ENCODE data around the gene ANKRD33B. TPM values are rescaled to one million over a fixed set of nuclear protein-coding genes. Genes with fewer than 3 reads are reported as not detected.
"Not testable (repeated sequence)": the region's sequence is repeated elsewhere in the genome, so short reads cannot be mapped to it uniquely, and the experiment has no call there.

Gene ANKRD33B
- total RNA-seq, 1 experiment from 2014 or later: 3.1 TPM

DNA sequence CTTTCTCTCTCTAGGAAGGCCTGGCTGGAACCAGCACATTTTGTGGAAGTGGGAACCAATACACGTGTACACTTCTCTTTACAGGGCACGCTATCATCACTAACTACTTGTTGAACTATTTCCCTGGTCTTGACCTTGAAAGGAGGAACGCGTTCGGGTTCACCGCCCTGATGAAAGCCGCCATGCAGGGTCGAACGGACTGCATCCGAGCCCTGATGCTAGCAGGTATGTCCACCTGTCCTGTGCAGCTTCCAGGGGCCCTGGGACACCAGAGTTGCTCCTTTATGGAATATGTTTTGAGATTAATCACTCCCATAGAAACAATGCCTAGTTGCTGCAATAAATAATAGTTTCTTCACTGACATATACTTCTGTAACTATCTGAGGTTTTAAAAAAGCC is 74.1 kb downstream of the ANKRD33B start:
- DNase-seq (ENCODE audit: unreplicated experiment): no peak
- H3K9me3 Mint-ChIP-seq (ENCODE audit: unreplicated experiment): peaks cover 6% of the 10 kb centered on the region
- peaks cover 16% of the 10 kb centered on the region for H3K4me1 Mint-ChIP-seq (ENCODE audit: insufficient read depth, unreplicated experiment)
- CTCF ChIA-PET: interaction anchor here (1.4 kb wide), 1 partner anchor 10 kb away, joined by 3 read pairs; no protein-coding TSS in a partner anchor
- H3K27me3 Mint-ChIP-seq (ENCODE audit: insufficient read depth, unreplicated experiment): no peaks in the 10 kb centered on the region
- no peak overlapping the region for H3K27ac Mint-ChIP-seq (ENCODE audit: low read depth, unreplicated experiment)
- BruUV-seq (replicated peaks): no TSS peak
- intact Hi-C loops (cut with micrococcal nuclease): no loop called here
- TF ChIP-seq, protein P1, sequence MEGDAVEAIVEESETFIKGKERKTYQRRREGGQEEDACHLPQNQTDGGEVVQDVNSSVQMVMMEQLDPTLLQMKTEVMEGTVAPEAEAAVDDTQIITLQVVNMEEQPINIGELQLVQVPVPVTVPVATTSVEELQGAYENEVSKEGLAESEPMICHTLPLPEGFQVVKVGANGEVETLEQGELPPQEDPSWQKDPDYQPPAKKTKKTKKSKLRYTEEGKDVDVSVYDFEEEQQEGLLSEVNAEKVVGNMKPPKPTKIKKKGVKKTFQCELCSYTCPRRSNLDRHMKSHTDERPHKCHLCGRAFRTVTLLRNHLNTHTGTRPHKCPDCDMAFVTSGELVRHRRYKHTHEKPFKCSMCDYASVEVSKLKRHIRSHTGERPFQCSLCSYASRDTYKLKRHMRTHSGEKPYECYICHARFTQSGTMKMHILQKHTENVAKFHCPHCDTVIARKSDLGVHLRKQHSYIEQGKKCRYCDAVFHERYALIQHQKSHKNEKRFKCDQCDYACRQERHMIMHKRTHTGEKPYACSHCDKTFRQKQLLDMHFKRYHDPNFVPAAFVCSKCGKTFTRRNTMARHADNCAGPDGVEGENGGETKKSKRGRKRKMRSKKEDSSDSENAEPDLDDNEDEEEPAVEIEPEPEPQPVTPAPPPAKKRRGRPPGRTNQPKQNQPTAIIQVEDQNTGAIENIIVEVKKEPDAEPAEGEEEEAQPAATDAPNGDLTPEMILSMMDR (IDR thresholded peaks at IDR 0.05; ENCODE audit: unreplicated experiment): no peak
- H3K4me3 Mint-ChIP-seq (ENCODE audit: unreplicated experiment): no peak overlapping the region
- POLR2A ChIA-PET: no interaction called here
- peaks cover 8% of the 10 kb centered on the region for H3K36me3 Mint-ChIP-seq (ENCODE audit: insufficient read depth, unreplicated experiment)

DNA sequence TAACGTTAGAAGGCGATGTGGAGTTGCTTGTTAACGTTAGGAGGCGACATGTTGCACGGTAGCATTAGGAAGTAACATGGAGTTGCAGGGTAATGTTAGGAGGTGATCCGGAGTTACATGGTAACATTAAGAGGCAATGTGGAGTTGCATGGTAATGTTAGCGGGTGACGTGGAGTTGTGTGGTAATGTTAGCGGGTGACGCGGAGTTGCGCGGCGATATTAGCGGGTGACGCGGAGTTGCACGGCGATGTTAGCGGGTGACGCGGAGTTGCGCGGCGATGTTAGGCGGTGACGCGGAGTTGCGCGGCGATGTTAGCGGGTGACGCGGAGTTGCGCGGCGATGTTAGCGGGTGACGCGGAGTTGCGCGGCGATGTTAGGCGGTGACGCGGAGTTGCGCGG is 74.9 kb downstream of the ANKRD33B start:
- H3K4me1 Mint-ChIP-seq (ENCODE audit: insufficient read depth, unreplicated experiment): peaks cover 16% of the 10 kb centered on the region
- H3K36me3 Mint-ChIP-seq (ENCODE audit: insufficient read depth, unreplicated experiment); H3K27me3 Mint-ChIP-seq (ENCODE audit: insufficient read depth, unreplicated experiment); POLR2A ChIA-PET; CTCF ChIA-PET; BruUV-seq (replicated peaks); H3K4me3 Mint-ChIP-seq (ENCODE audit: unreplicated experiment); DNase-seq (ENCODE audit: unreplicated experiment); H3K9me3 Mint-ChIP-seq (ENCODE audit: unreplicated experiment); intact Hi-C loops (cut with micrococcal nuclease): not testable (repeated sequence)
- H3K27ac Mint-ChIP-seq (ENCODE audit: low read depth, unreplicated experiment): peak overlapping the region; percentile 54

DNA sequence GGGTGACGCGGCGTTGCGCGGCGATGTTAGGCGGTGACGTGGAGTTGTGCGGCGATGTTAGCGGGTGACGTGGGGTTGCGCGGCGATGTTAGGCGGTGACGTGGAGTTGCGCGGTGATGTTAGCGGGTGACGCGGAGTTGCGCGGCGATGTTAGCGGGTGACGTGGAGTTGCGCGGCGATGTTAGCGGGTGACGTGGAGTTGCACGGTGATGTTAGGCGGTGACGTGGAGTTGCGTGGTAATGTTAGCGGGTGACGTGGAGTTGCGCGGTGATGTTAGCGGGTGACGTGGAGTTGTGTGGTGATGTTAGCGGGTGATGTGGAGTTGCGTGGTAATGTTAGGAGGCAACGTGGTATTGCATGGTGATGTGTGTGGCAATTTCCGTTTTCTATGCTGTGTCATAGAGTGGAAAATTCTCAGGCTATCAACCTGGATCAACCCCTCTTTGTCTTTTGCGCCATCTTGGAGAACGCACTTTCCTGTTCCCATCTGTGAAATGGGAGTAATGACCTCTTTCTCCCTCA is 76.0 kb downstream of the ANKRD33B start:
- TF ChIP-seq, protein P1 (IDR thresholded peaks at IDR 0.05; ENCODE audit: unreplicated experiment): no peak
- POLR2A ChIA-PET: no interaction called here
- H3K27ac Mint-ChIP-seq (ENCODE audit: low read depth, unreplicated experiment): no peak overlapping the region
- H3K9me3 Mint-ChIP-seq (ENCODE audit: unreplicated experiment): peaks cover 6% of the 10 kb centered on the region
- H3K4me1 Mint-ChIP-seq (ENCODE audit: insufficient read depth, unreplicated experiment): peaks cover 13% of the 10 kb centered on the region
- BruUV-seq (replicated peaks): no TSS peak
- CTCF ChIA-PET: no interaction called here
- H3K27me3 Mint-ChIP-seq (ENCODE audit: insufficient read depth, unreplicated experiment): no peaks in the 10 kb centered on the region
- H3K4me3 Mint-ChIP-seq (ENCODE audit: unreplicated experiment): no peak overlapping the region
- DNase-seq (ENCODE audit: unreplicated experiment): no peak
- intact Hi-C loops (cut with micrococcal nuclease): no loop called here
- H3K36me3 Mint-ChIP-seq (ENCODE audit: insufficient read depth, unreplicated experiment): peaks cover 8% of the 10 kb centered on the region

DNA sequence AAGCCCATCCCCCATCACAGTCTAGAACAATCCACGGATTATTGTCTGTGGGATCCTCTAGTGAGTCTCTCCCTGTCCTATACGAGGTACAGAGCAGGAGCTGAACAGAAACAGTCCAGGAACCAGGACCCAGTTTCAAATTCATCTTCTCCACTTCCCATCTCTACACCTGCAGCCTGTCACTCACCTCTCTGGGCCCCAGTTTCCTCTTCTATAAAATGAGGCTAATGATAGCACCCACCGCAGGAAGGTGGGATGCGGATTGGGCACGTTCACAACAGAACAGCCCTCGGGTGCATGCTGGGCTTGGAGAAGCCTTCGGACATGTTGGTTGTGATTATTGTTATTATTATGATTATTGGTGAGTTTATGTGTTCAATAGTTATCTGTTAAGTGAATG is 78.5 kb downstream of the ANKRD33B start:
- Mint-ChIP-seq H3K4me3 (ENCODE audit: unreplicated experiment) (no peak overlapping the region), H3K27me3 (ENCODE audit: insufficient read depth, unreplicated experiment) (no peaks in the 10 kb centered on the region), H3K9me3 (ENCODE audit: unreplicated experiment) (peaks cover 6% of the 10 kb centered on the region), H3K4me1 (ENCODE audit: insufficient read depth, unreplicated experiment) (no peaks in the 10 kb centered on the region), H3K36me3 (ENCODE audit: insufficient read depth, unreplicated experiment) (peaks cover 8% of the 10 kb centered on the region), H3K27ac (ENCODE audit: low read depth, unreplicated experiment) (no peak overlapping the region)
- BruUV-seq (replicated peaks): no TSS peak
- ChIA-PET CTCF (no interaction called here), POLR2A (no interaction called here)
- DNase-seq (ENCODE audit: unreplicated experiment): no peak
- intact Hi-C loops (cut with micrococcal nuclease): no loop called here
- TF ChIP-seq, protein P1 (IDR thresholded peaks at IDR 0.05; ENCODE audit: unreplicated experiment): no peak

DNA sequence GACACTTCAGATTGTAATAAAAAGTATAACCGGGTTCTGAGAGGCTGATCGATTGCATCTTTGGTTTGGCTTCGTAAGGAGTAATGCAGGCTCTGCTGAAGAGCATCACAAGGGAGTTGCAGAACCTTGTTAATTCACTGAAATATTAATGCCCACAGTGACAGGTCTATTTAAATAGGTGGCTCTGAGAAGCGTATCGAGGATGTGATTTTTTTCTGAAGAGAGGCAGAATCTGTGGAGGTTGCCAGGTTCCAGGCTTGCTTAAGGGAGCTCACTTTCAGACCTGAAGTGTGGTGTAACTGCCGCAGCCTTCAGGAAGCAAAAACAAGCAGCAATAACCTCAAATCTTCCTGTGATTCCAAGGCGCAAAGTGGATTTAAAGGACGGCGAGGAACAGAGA is 80.3 kb downstream of the ANKRD33B start:
- H3K27ac Mint-ChIP-seq (ENCODE audit: low read depth, unreplicated experiment): no peak overlapping the region
- no peaks in the 10 kb centered on the region for H3K9me3 Mint-ChIP-seq (ENCODE audit: unreplicated experiment)
- no peak for DNase-seq (ENCODE audit: unreplicated experiment)
- ChIA-PET POLR2A (no interaction called here), CTCF (no interaction called here)
- intact Hi-C loops (cut with micrococcal nuclease): no loop called here
- TF ChIP-seq, protein P1 (IDR thresholded peaks at IDR 0.05; ENCODE audit: unreplicated experiment): no peak
- H3K4me3 Mint-ChIP-seq (ENCODE audit: unreplicated experiment): no peak overlapping the region
- no peaks in the 10 kb centered on the region for H3K27me3 Mint-ChIP-seq (ENCODE audit: insufficient read depth, unreplicated experiment)
- H3K36me3 Mint-ChIP-seq (ENCODE audit: insufficient read depth, unreplicated experiment): peaks cover 8% of the 10 kb centered on the region
- H3K4me1 Mint-ChIP-seq (ENCODE audit: insufficient read depth, unreplicated experiment): no peaks in the 10 kb centered on the region
- no TSS peak for BruUV-seq (replicated peaks)
